ENCODE measurements around the gene XPO6.

DNA sequence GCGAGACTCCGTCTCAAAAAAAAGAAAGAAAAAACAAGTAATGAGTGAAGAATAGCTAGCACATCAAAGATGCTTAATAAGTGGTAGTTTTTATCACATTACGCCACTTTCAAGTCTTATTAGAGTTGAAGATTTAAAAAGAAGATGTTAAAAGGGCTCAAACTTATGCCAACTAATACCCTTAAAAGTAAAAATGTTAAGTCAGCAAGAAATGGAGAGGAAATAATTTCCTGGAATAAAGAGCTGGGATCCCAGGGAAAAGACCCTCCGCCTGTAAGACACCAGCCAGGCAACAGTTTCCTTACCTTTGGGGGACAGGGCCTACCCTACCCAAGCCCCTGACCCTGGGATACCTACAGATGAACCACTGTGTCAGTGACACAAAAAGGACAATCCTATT, 3.6 kb downstream of the XPO6 start:
- TF ChIP-seq GATA2 (IDR thresholded peaks at IDR 0.05; ENCODE audit: low read depth, low read length): no peak
- TF ChIP-seq GATA3 (IDR thresholded peaks at IDR 0.05; ENCODE audit: low read depth, low read length): no peak
